Muscle layer of duodenum (tissue), 2 donors: ENCODE data around the gene MAGI3.
"Not testable (repeated sequence)": the region's sequence is repeated elsewhere in the genome, so short reads cannot be mapped to it uniquely, and the experiment has no call there.

Experiments
- H3K27ac ChIP-seq: one replicate; pipeline ENCODE4 v1.7.0; 2013; ENCODE audit warnings: mild to moderate bottlenecking, low read length
- H3K27me3 ChIP-seq: one replicate; pipeline ENCODE4 v1.7.0; 2013; ENCODE audit warnings: low read depth, mild to moderate bottlenecking, control low read depth, low read length
- H3K36me3 ChIP-seq, 2 donors: one replicate each; pipeline ENCODE4 v1.7.0; 2013; ENCODE audit warnings: low read length in 2 of 2, control low read depth in 1 of 2, mild to moderate bottlenecking in 1 of 2; ENCODE audit not compliant: insufficient read depth in 2 of 2, control insufficient read depth in 1 of 2
- H3K4me1 ChIP-seq, 2 donors: one replicate each; pipeline ENCODE4 v1.7.0; 2013; ENCODE audit warnings: low read length in 2 of 2, mild to moderate bottlenecking in 2 of 2, control low read depth in 1 of 2, moderate library complexity in 1 of 2; ENCODE audit not compliant: insufficient read depth in 2 of 2, control insufficient read depth in 1 of 2
- H3K4me3 ChIP-seq, 2 donors: one replicate each; pipeline ENCODE4 v1.7.0; 2013; ENCODE audit warnings: low read length in 2 of 2, low read depth in 1 of 2, mild to moderate bottlenecking in 1 of 2
- H3K9me3 ChIP-seq, 2 donors: one replicate each; pipeline ENCODE4 v1.7.0; 2013; ENCODE audit warnings: low read length in 2 of 2, control low read depth in 1 of 2, mild to moderate bottlenecking in 1 of 2; ENCODE audit not compliant: control insufficient read depth in 1 of 2
- donor health status: healthy.

MAGI3 gene

DNA sequence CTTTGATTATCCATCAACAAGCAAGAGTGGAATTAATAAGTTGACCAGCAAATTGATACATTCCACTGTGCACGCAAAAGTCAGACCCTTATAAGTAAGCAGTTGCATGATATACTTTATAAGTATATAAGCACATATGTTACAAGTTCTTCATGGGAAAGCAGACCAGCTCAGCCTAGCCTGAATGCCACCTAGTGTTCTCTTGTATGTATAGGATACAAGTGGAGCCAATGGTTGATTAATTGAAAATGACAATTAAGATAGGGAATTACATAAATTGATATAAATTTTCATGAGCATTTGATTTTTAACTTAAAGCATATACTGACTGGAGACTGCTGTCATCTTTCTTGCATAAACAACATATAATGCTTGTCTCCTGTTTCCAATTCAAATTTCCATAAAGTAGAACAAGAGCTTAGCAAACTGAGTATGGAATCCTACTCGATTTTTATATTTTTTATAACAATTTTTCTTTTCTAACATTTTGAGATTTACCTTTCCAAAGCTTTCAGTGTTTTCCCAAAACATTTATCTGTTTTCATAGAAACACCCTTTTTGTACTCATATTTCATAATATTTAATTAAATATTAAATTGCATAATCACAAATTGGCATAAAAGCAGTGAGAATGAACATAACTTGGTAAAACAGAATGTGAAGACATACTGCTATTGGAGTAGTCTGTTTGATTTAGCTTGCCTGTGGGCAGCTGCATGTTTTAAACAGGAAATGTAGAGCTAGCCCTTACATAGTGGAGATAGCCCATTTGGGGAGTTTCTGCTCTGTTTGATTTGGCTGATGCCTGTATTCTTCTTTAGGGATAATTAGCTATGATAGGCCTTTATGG, 62.8 kb downstream of the MAGI3 start:
- no peak overlapping the region for H3K4me3 ChIP-seq
- H3K36me3 ChIP-seq, result no peaks in the 10 kb centered on the region
- no peak overlapping the region for H3K27ac ChIP-seq
- peaks cover 0 to 15% of the 10 kb centered on the region in 2 donors for H3K4me1 ChIP-seq
- H3K9me3 ChIP-seq, result no peaks in the 10 kb centered on the region
- no peaks in the 10 kb centered on the region for H3K27me3 ChIP-seq

DNA sequence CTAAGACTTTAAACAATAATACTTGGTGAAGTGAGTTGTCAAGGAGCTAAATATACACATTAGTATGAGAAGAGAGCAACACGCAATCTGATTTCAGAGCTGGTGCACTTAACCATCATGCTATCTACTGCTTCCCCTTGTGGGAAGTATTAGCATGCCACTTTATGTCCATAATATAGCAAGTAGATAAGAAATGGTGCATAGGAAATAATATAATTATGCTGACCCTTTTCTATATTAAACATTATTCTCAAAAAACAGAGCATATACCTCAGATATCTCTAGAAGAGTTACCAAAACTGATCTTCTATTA, 63.4 kb downstream of the MAGI3 start:
- H3K36me3 ChIP-seq, result no peaks in the 10 kb centered on the region
- H3K4me3 ChIP-seq, result no peak overlapping the region
- H3K27ac ChIP-seq, result no peak overlapping the region
- peaks cover 0 to 15% of the 10 kb centered on the region in 2 donors for H3K4me1 ChIP-seq
- H3K27me3 ChIP-seq, result no peaks in the 10 kb centered on the region
- H3K9me3 ChIP-seq, result no peaks in the 10 kb centered on the region

DNA sequence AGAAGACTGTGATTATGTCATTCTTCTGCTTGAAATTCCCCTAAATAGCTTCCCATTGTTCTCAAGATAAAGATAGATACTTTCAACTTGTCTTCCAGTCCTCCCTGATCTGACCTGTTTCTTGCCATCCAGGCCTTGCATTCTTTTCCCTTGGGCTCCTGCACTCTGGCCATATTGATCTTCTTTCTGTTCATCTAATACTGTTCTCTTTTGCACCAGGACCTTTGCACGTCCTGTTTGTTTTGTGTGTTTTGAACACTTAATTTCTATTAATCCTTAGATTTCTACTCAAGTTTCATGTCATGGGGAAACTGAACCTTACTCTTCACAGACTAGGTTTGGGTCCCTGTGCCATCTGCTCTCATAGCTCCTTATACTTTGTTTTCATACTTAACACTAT, 65.1 kb downstream of the MAGI3 start:
- Histone ChIP-seq H3K9me3 (no peaks in the 10 kb centered on the region), H3K4me3 (no peak overlapping the region), H3K27ac (no peak overlapping the region), H3K36me3 (no peaks in the 10 kb centered on the region), H3K4me1 (peaks cover 0 to 15% of the 10 kb centered on the region in 2 donors), H3K27me3 (no peaks in the 10 kb centered on the region)

DNA sequence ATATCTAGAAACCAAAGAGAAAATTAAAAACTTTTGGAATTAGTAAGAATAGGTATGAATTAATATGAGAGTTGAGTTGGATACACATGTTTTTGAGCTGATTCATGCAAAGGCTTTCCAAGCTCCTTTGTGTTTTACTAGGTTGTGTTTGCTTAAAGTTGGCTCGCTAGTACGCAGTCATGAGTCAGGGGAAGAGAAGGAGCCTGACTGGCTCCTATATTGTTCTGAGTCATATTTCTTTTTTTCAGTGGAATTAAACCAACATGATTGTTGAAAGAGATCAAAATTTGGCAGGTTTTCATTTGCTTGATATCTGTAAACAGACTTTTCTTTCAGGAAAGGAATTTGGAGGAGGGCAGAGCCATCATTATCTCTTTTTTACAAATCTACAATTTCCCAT, 66.7 kb downstream of the MAGI3 start:
- Histone ChIP-seq H3K4me1 (peaks cover 0 to 12% of the 10 kb centered on the region in 2 donors), H3K4me3 (no peak overlapping the region), H3K27ac (no peak overlapping the region)

DNA sequence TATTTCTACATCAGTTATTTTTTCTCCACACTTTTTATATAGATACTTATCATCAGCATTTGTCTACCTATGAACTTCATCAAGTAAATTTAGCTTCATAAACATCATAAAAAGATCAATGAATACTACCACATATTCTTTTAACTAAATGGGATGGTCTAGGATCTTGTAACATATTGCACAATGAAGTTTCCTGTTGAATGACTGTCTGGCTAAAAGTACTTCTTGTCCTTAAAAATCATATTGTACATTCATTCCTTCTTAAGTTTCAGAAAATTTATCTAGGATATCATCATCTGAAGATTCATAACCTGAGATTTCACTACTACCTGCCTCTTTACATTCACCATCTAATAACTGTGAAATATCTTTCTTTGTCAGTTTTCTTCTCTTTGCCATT, 69.0 kb downstream of the MAGI3 start:
- H3K9me3 ChIP-seq, result no peaks in the 10 kb centered on the region
- H3K4me1 ChIP-seq, result peaks cover 0 to 8% of the 10 kb centered on the region in 2 donors
- H3K36me3 ChIP-seq, result no peaks in the 10 kb centered on the region
- H3K27me3 ChIP-seq, result no peaks in the 10 kb centered on the region
- H3K4me3 ChIP-seq, result no peak overlapping the region
- no peak overlapping the region for H3K27ac ChIP-seq

More for the DNA sequence above, 66.7 kb downstream of the MAGI3 start:
- Histone ChIP-seq H3K27me3 (no peaks in the 10 kb centered on the region), H3K9me3 (no peaks in the 10 kb centered on the region), H3K36me3 (no peaks in the 10 kb centered on the region)

DNA sequence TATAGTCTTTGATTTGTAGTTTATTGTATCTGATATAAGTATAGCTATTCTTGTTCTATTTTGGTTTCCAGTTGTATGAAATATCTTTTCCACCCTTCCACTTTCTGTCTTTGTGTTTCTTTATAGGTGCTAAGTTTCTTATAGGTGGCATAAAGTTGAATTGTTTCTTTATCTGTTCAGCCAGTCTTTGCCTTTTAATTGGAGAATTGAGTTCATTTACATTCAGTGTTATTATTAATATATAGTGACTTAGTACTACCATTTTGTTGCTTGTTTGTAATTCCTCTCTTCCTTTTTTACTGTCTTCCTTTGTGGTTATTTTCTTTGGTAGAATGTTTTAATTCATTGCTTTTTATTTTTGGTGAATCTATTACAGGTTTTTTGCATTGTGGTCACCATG, 77.7 kb downstream of the MAGI3 start:
- Histone ChIP-seq H3K27ac (no peak overlapping the region), H3K9me3 (peaks cover 0 to 17% of the 10 kb centered on the region in 2 donors), H3K27me3 (no peaks in the 10 kb centered on the region), H3K4me3 (no peak overlapping the region), H3K36me3 (no peaks in the 10 kb centered on the region), H3K4me1 (peaks cover 0 to 4% of the 10 kb centered on the region in 2 donors)

DNA sequence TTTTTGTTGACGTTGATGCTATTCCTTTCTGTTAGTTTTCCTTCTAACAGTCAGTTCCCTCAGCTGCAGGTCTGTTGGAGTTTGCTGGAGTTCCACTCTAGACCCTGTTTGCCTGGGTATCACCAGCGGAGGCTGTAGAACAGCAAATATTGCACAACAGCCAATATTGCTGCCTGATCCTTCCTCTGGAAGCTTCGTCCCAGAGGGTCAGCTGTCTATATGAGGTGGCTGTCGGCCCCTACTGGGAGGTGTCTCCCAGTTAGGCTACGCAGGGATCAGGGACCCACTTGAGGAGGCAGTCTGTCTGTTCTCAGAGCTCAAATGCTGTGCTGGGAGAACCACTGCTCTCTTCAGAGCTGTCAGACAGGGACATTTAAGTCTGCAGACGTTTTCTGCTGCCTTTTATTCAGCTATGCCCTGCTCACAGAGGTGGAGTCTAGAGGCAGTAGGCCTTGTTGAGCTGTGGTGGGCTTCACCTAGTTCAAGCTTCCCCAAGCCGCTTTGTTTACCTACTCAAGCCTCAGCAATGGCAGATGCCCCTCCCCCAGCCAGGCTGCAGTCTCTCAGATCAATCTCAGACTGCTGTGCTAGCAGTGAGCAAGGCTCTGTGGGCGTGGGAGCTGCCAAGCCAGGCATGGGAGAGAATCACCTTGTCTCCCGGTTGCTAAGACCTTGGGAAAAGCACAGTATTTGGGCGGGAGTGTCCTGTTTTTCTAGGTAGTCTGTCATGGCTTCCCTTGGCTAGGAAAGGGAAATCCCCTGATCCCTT, 88.3 kb downstream of the MAGI3 start:
- not testable (repeated sequence) for H3K27me3 ChIP-seq, H3K27ac ChIP-seq, H3K4me1 ChIP-seq, H3K4me3 ChIP-seq, H3K36me3 ChIP-seq
- peaks cover 13 to 20% of the 10 kb centered on the region in 2 donors for H3K9me3 ChIP-seq

DNA sequence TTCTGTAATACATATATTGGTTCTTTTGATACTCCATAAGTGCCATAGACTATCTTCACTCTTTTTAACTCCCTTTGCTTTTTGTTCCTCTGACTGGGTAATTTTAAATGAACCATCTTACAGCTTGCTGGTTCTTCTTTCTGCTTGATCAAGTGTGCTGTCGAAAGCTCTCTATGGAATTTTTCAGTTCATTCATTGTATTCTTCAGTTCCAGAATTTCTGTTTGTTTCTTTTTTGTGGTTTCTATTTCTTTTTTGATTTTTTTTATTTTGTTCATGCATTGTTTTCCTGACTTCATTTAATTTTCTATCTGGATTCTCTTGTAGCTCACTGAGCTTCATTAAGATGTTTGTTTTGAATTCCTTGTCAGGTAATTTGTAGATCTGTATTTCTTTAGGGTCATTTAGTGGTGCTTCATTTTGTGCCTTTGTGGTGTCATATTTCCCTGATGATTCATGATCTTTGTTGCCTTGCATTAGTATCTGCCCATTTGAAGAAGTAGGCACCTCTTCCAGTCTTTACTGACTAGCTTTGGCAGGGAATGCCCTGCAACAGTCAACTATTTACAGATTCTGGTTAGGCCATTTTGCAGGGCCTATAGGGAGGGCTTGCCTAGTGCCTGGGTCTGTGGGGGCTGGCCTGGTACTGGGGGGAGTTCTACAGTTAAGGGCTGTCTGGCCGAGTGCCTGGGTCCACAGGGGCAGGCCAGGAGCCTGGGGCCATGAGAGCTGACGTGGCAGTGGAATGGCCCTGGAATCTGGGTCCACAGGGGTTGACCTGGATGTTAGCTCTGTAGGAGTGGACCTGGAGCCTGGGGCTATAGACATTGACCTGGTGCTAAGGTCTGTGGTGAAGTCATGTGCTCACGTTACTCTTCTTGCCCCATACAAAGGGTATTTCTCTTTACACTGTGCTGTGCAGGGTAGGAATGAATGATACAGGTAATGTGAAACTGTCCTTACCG, 89.7 kb downstream of the MAGI3 start:
- Histone ChIP-seq H3K9me3 (peaks cover 13 to 20% of the 10 kb centered on the region in 2 donors), H3K27me3 (no peaks in the 10 kb centered on the region), H3K4me3 (peak overlapping the region in 1 of 2 donors; percentile 21), H3K4me1 (no peaks in the 10 kb centered on the region), H3K27ac (no peak overlapping the region), H3K36me3 (no peaks in the 10 kb centered on the region)

DNA sequence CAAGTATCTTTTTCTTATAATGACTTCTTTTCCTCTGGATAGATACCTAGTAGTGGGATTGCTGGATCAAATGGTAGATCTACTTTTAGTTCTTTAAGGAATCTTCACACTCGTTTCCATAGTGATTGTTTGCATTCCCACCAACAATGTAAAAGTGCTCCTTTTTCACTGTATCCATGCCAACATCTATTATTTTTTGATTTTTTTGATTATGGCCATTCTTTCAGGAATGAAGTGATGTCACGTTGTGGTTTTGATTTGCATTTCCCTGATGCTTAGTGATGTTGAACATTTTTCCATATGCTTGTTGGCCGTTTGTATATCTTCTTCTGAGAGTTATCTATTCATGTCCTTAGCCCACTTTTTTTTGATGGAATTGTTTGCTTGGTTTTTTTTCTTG, 94.8 kb downstream of the MAGI3 start:
- H3K36me3 ChIP-seq, H3K4me1 ChIP-seq, H3K27ac ChIP-seq, H3K4me3 ChIP-seq, H3K27me3 ChIP-seq: not testable (repeated sequence)
- peaks cover 3 to 13% of the 10 kb centered on the region in 2 donors for H3K9me3 ChIP-seq

DNA sequence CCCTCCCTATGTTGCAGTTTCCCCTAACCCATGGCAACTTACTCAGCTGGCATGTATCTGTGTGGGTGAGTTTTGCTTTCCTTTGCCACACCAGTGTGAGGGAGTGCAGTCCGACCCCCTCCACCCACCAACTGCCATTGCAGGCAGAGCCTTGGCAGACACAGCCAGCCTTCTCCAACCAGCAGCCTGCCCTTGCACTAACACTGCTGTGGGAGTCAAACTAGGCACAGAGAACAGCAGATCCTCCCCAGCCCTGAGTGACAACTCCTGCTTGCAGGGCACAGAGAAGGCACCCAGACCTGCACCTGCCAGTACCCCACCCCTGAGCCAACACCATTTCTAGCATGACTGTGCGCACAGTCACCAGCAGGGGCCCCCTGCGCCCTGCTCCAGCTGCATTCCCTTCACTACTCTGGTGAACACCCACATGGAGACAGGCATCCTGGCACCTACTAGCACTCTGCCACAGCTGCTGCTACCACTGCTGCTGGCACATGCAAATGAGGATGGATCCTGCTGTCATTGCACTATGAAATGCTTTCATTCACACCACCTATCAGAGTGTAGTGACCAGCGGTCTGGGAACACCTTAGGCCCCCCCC, 98.4 kb downstream of the MAGI3 start:
- H3K9me3 ChIP-seq, result peaks cover 0 to 11% of the 10 kb centered on the region in 2 donors
- no peaks in the 10 kb centered on the region for H3K36me3 ChIP-seq

More for the DNA sequence above, 98.4 kb downstream of the MAGI3 start:
- Histone ChIP-seq H3K4me1 (no peaks in the 10 kb centered on the region), H3K27me3 (no peaks in the 10 kb centered on the region), H3K4me3 (no peak overlapping the region), H3K27ac (no peak overlapping the region)
